Measurements from ENCODE around the gene SPRYD7.
A peak's percentile ranks its signal among the peaks of the same experiment; 100 is the strongest.
"Not testable (repeated sequence)": the region's sequence is repeated elsewhere in the genome, so short reads cannot be mapped to it uniquely, and the experiment has no call there.

The SPRYD7 gene

GRCh38 chr13:49936075-49936967 lies at the start of gene SPRYD7:
Gene SPRYD7 (minus strand): TSS chr13:49936340. CDS start chr13:49936235, 105 bp downstream.
- FAIRE-seq = peak; percentile 27

GRCh38 chr13:49985129-49985528 lies 49.0 kb upstream of the SPRYD7 start:
- no peak for FAIRE-seq

DNA sequence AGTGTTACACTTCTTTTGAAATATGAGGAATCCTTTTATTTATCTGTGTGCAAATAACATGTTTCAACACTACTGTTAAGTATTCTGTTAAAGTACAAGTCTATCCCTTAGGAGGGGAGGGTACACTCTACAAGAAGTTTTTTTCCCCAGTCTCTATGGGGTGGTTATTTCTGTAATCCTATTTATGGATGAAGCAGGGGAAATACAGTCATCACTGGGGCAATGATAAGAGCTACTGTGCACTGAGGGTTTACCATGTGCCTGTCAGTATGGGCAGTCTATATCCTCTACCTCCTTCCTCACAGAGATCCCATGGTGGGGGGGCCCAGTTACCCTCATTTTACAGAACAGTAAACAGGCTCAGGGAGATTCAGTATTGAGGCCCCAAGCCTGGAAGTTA lies 44.1 kb upstream of the SPRYD7 start:
- no peak for FAIRE-seq

DNA sequence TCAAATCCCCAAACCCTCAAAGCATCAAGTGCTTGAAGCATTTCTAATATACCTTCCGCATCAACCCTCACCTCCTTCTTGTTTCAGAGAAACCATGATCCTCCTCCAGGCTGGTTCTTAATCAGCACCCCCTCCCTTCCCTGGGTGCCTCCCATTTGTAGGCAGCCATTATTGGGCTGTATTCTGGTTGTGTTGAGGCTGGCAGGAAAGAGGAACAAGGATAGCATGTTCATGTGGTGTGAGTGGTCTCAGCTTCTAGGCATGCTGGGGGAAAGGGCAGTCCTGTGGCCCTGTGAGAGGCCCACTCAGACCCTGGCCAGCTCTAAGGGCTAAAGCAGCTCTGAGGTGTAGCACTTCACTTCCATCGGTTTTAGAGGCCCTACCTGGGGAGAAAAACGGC lies 41.9 kb upstream of the SPRYD7 start:
- no peak for FAIRE-seq

GRCh38 chr13:49976314-49977258 lies 40.4 kb upstream of the SPRYD7 start:
- FAIRE-seq = peak; percentile 69

- no peak for FAIRE-seq
Observed at GRCh38 chr13:49975826-49976225, 39.7 kb upstream of the SPRYD7 start.

GRCh38 chr13:49972709-49973108 lies 36.6 kb upstream of the SPRYD7 start:
- peak; percentile 98 for FAIRE-seq

- FAIRE-seq = no peak
Observed at GRCh38 chr13:49967456-49967855, 31.3 kb upstream of the SPRYD7 start.

DNA sequence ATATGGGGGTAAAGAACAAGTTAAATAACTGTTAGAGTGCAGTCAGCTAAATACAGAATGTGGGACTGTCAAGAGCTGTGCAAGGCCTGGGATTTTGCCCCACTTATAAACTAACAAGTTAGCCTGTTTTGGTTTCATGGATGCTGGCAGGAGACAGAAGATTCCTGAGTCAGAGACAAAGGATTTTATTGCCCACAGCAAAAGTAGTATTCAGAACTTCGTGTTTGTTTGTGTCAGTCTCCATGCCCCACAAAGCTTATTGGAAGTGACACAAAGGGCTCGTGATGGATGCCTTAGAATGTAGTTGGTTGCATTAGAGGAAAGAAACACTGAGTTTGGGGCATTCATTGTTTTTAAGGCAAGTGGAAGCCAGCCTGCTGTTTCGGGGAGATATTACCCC lies 22.2 kb upstream of the SPRYD7 start:
- FAIRE-seq = no peak

DNA sequence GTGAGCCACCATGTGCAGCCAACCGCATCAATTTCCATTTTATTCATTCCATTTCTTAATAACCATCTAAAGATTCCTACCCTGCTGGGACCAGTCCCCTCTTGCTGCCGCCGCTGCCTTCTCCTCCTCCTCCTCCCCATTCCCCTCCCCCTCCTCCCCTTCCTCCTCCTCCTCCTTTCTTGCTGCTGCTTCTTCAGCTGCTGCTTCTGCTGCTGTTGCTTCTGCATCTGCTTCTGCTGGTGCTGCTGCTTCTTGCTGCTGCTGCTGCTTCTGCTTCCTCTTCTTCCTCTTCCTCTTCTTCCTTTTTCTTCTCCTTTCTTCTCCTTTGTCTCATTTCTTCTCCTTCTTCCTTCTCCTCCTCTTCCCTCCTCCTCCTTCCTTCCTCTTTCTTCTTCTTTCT lies 20.0 kb upstream of the SPRYD7 start:
- no peak for FAIRE-seq

DNA sequence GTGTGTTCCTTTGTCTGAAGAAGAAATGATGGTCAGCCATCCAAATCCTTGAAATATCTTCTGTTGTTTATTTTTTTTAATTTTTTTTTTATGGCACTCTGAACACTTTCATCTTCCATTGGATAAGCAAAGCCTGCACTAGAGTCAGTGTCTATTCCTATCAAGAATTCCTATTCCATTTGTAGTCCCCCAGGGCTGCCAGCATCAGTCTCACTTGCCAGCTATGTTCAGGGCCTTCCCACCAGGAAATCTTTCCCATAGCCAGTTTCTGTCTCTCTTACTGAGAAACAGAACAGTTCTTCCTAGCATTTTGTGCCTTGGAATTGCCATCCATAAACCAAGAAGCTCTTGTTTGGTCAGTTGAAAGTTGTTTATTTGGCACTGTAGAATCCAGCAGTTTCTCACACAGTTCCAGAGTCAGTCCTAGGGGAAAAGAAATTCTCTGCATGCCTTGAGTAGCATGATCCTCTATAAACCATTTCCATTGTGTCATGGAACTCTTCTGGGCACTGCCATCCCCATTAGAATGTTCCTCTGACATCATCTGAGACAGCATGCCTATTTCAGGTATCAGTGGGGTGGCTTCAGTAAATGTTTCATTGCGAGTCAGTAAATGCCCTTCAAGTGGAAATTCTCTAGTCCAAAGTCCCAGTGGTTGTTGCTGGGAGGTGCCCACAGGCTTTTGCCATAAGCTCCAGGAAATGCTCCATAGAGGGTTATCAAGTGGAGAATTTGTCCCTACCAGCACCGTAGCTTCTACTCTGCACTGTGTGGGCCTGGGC lies 18.7 kb upstream of the SPRYD7 start:
- FAIRE-seq = no peak

- no peak for FAIRE-seq
Observed at GRCh38 chr13:49953560-49953959, 17.4 kb upstream of the SPRYD7 start.

- no peak for FAIRE-seq
Observed at GRCh38 chr13:49951754-49952535, 15.8 kb upstream of the SPRYD7 start.

GRCh38 chr13:49948777-49949270 lies 12.7 kb upstream of the SPRYD7 start:
- FAIRE-seq = not testable (repeated sequence)

DNA sequence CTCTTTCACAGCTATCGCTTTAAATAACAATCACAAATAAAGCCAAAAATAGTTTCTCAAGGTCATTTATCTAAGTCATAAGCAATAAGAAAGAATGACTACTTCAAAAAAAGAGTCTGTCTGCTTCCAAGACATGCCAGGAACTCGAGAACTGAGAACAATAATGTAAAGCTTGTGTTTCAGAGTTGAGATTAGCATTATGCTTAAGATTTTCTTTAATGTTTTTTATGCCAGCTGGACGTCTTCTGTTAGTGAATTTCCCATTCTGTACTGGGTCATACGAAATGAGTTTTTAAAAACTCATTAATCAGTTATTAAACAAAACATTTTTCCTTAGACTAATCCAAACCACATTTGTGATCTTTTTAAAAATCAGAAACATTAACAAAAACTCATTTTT lies 3.2 kb upstream of the SPRYD7 start:
- FAIRE-seq = peak; percentile 86

DNA sequence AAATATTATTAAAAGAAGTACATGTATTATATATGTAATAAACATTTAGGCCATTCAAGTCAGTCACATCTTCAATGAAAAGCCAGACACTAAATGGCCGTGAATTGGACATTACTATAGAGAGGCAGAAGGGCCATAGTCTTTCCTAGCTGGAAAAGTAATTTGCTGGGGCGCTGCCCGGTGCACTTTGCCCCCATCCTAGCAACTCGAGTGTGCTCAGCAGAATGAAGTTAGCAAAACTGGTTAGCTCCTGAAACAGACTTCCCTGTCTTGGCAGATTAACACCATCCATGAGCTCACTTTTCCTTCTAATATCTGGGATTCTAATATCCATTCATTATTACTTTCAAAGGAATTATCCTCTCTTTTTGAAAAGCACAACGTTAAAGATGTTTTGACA lies 2.8 kb upstream of the SPRYD7 start:
- no peak for FAIRE-seq

DNA sequence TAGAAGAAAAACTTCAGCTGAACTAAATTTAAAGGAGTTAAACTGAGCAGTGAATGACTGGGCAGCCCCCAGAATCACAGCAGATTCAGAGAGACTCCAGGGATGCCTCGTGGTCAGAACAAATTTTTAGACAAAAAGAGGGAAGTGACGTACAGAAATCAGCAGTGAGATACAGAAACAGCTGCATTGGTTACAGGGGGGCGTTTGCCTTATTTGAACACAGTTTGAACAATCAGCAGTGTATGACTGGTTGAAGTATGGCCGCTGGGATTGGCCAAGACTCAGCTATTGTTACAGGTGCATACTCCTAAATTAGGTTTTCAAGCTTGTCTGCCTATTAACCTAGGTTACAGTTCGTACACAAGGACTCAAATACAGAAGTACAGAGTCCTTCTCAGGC lies 2.2 kb upstream of the SPRYD7 start:
- no peak for FAIRE-seq

DNA sequence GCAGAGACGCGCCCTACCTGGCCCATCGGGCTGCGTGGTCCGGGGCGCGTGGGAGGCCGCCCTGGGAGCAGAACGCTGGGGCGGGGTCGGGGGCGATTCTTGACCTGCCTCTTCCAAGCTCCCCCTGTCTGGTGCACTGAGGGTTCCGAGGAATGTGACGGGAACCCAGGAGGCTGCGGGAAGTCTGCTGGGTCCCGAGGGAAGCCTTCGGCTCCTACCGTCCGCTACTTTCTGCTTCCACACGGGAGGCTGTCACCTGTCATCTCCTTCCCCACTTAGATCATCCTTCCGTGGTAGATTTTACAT lies 781 bp upstream of the SPRYD7 start:
- no peak for FAIRE-seq

DNA sequence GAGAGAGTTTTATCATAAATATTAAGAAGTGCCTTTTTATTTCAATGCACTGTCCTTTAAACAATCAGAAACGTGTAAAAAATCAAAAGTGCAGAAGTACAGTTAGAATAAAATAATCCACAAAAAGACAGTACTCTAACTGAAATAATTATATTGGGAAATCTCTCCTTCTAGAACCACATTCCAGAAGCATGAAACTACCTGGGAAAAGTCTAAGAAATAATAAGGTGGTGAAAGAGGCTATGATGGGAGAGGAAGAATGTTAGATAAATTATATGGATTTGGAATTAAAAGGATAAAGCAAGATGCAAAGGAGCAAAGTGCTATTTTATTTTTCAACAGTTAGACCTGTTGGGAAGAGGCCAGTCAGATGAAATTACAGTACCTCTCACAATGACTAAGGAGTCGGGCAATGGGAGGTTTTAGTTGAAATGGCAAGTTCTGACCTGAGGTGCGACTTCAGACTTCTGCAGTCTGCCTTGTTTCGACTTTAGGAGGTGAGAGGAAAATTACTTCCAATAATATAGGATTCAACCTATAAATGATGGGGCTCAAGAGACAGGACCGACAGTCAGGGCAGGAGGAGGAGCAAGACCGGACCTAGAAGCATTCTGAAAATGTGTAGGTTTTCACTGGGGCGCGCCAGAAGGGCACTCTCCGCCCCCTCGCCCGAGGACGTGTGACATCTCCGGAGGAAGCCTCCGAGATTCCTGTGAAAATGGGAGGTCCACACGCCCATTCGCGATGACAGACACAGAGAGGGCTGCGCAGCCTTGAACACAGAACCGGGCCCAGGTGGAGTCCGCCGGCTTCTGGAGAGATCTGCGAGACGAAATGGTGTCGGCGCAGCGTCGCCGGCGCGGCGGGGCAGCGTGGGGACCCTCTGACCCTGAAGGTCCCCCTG lies 717 bp downstream of the SPRYD7 start:
- FAIRE-seq = no peak

DNA sequence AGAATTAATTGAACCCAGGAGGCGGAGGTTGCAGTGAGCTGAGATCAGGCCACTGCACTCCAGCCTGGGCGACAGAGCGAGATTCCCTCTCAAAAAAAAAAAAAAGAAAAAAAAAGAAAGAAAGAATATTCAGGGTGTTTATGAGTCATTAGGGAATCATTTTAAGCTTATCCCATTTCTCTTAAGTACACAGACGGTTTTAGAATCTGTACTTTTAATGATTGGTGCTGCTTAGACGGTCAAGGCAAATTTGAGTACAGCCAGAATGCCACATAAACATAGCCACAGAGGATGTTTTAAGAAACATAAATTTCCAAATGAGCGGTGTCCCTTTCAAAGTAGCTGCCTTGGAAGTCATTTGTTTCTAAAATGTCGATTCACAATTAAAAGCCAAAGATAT lies 2.6 kb downstream of the SPRYD7 start:
- FAIRE-seq = no peak

GRCh38 chr13:49932868-49933267 lies 3.3 kb downstream of the SPRYD7 start:
- no peak for FAIRE-seq
